Measurements from ENCODE around the gene CACNA1A. TPM values are rescaled to one million over a fixed set of nuclear protein-coding genes. Genes with fewer than 3 reads are reported as not detected.

Gene CACNA1A
- total and polyA plus RNA-seq, 9 donors = 0.58 to 2.8 (median 1.4) TPM

DNA sequence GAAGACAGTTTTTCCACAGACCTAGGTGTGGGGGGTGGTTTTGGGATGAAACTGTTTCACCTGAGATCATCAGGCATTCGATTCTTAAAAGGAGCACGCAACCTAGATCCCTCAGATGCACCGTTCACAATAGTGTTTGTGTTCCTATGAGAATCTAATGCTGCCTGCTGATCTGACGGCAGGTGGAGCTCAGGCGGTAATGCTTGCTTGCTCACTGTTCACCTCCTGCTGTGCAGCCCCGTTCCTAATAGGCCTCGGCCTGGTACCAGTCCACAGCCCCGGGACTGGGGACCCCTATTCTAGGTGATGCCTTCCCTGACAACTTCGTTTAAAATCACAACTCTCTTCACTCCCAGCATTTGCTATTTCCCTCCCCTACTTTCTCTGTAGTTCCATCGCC is 206.4 kb downstream of the CACNA1A start:
- Histone ChIP-seq H3K27ac (ENCODE audit: low read length) (no peak overlapping the region), H3K4me3 (ENCODE audit: low read length) (no peak overlapping the region), H3K36me3 (ENCODE audit: control insufficient read depth, insufficient read depth, low read length) (no peaks in the 10 kb centered on the region), H3K9me3 (replicated peaks; ENCODE audit: control insufficient read depth, low read depth, low read length) (no peaks in the 10 kb centered on the region), H3K4me1 (ENCODE audit: control insufficient read depth, insufficient read depth, low read length) (peaks cover 7% of the 10 kb centered on the region), H3K27me3 (ENCODE audit: control insufficient read depth, insufficient read depth, low read length) (peaks cover 13% of the 10 kb centered on the region)
- WGBS (ENCODE audit: insufficient coverage) = 69% methylated on average over 8 of the region's 10 CpGs
- no peak for DNase-seq

DNA sequence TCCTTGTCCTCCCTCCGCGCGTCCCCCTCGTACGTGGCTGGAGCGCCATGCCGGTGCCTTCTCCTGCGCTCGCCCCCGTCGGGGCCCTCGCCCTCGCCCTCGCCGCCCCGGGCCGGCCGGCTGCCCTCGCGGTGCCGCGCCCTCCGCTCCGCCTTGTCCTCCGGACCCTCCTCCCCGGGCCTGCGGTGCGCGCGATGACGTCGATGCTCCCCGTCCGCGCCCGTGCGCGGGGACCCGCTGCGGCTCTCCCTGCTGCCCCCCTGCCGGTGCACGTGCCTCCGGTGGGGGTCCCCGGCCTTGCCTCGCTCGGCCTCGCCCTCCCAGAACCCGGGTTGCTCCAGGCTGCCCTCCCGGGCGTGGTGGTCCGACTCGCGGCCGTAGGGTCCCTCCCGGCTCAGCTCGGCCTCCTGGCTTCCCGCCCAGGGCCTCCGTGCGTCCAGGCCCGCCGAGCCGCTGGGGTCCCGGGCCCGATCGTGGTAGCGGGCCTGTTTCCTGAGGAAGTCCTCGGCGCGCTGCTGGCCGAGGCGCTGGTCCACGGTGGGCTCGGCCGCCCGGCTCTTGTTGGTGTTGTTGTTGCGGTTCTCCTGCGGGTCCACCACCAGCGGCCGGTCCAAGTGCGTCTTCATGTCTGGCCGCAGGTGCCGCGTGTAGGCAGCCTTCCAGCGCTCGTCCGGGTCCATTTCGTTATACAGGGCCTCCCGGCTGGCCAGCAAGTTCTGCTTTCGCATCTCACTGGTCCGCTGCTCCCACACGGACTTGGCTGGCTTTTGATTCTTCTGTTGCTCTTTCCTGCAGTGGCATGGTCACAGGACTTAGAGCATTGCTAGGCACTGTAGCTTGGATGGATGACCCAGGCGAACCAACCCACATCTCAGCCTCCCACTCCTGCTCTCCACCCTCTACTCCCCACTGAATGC is 207.5 kb downstream of the CACNA1A start:
- Histone ChIP-seq H3K4me1 (ENCODE audit: control insufficient read depth, insufficient read depth, low read length) (peaks cover 7% of the 10 kb centered on the region), H3K9me3 (replicated peaks; ENCODE audit: control insufficient read depth, low read depth, low read length) (no peaks in the 10 kb centered on the region), H3K36me3 (ENCODE audit: control insufficient read depth, insufficient read depth, low read length) (no peaks in the 10 kb centered on the region), H3K27me3 (ENCODE audit: control insufficient read depth, insufficient read depth, low read length) (peaks cover 12% of the 10 kb centered on the region), H3K4me3 (ENCODE audit: low read length) (no peak overlapping the region), H3K27ac (ENCODE audit: low read length) (no peak overlapping the region)
- 24% methylated on average over 90 of the region's 92 CpGs for WGBS (ENCODE audit: insufficient coverage)
- peak; percentile 25 for DNase-seq

DNA sequence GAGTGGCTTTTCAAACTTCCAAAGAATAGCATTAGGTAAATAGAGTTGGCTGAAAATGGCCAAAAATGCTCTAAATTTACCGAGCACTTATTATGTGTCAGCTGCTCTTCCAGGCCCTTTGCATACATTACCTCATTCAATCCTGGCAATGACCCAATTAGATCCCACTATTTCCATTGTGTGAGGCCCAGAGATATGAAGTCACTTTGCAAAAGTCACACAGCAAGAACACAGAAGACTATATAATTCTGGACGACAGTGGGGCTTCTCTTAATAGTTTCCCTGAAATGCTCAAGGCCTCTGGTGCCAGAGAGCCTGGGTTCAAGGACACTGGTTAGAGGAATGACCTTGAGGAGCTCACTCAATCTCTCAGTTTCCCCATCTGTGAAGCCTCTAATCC is 209.3 kb downstream of the CACNA1A start:
- H3K4me1 ChIP-seq (ENCODE audit: control insufficient read depth, insufficient read depth, low read length) = no peaks in the 10 kb centered on the region
- no peak overlapping the region for H3K4me3 ChIP-seq (ENCODE audit: low read length)
- whole genome bisulfite sequencing (ENCODE audit: insufficient coverage) = 20% methylated on average over 1 of the region's 2 CpGs
- peaks cover 12% of the 10 kb centered on the region for H3K27me3 ChIP-seq (ENCODE audit: control insufficient read depth, insufficient read depth, low read length)
- no peak overlapping the region for H3K27ac ChIP-seq (ENCODE audit: low read length)
- no peaks in the 10 kb centered on the region for H3K36me3 ChIP-seq (ENCODE audit: control insufficient read depth, insufficient read depth, low read length)
- no peaks in the 10 kb centered on the region for H3K9me3 ChIP-seq (replicated peaks; ENCODE audit: control insufficient read depth, low read depth, low read length)
- DNase-seq = no peak

DNA sequence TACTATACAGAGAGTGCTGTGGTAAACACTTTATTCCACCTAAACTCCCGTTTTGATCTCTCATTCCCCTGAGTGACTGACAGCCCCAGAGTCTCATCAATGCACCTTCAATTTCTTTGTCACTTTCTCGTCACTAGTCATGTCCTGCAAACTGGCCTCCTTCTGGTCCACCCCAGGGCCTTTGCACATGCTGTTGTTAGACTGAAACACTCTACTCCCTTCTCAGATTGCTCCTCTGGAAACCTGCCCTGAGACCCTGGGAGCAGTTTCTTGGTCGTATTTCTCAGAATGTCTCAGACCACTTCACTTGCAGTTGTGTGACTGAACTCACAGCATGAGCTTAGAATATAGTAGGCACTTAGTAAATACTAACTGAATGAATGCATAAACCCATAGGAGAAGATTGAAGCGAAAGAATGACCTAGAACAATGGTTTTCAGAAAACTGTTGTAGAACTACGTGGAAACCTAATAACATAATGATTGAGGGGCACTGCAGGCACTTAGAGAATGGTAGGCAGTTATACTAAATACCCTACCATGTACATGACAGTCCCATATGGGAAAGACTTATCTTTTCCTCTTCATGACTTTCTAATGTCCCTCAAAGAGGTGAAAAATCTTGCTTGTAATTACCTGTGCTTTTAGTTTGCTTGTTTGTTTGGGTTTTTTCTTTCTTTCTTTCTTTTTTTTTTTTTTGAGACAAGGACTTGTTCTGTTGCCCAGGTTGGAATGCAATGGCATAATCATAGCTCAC is 211.3 kb downstream of the CACNA1A start:
- no peaks in the 10 kb centered on the region for H3K4me1 ChIP-seq (ENCODE audit: control insufficient read depth, insufficient read depth, low read length)
- H3K4me3 ChIP-seq (ENCODE audit: low read length) = no peak overlapping the region
- no peaks in the 10 kb centered on the region for H3K36me3 ChIP-seq (ENCODE audit: control insufficient read depth, insufficient read depth, low read length)
- 77% methylated on average over 2 of the region's 5 CpGs for whole genome bisulfite sequencing (ENCODE audit: insufficient coverage)
- H3K27me3 ChIP-seq (ENCODE audit: control insufficient read depth, insufficient read depth, low read length) = peaks cover 10% of the 10 kb centered on the region
- H3K27ac ChIP-seq (ENCODE audit: low read length) = no peak overlapping the region
- no peak for DNase-seq
- H3K9me3 ChIP-seq (replicated peaks; ENCODE audit: control insufficient read depth, low read depth, low read length) = no peaks in the 10 kb centered on the region

DNA sequence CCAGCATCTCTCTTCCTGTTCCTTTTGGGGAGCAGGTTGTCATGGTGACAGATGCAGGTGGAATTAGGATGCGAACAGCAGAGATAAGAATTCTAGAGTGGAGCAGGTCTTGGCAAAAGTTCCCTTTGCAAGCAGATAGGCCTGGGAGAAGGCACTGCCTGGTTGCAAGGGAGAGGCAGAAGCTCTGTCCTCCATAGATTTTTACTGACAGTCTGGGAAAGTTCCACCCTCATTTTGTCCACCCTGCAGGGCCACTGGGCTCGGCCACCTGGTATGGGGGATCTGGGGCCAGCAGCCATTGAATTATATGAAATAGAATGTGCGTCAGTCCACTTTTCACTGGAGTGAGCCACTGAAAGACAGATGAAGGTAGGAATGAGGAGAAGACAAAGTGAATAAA is 214.4 kb downstream of the CACNA1A start:
- no peak for DNase-seq
- H3K27me3 ChIP-seq (ENCODE audit: control insufficient read depth, insufficient read depth, low read length) = no peaks in the 10 kb centered on the region
- H3K4me1 ChIP-seq (ENCODE audit: control insufficient read depth, insufficient read depth, low read length) = no peaks in the 10 kb centered on the region
- no peaks in the 10 kb centered on the region for H3K36me3 ChIP-seq (ENCODE audit: control insufficient read depth, insufficient read depth, low read length)
- 72% methylated on average over 3 of the region's 3 CpGs for WGBS (ENCODE audit: insufficient coverage)
- no peak overlapping the region for H3K27ac ChIP-seq (ENCODE audit: low read length)
- no peak overlapping the region for H3K4me3 ChIP-seq (ENCODE audit: low read length)
- no peaks in the 10 kb centered on the region for H3K9me3 ChIP-seq (replicated peaks; ENCODE audit: control insufficient read depth, low read depth, low read length)

DNA sequence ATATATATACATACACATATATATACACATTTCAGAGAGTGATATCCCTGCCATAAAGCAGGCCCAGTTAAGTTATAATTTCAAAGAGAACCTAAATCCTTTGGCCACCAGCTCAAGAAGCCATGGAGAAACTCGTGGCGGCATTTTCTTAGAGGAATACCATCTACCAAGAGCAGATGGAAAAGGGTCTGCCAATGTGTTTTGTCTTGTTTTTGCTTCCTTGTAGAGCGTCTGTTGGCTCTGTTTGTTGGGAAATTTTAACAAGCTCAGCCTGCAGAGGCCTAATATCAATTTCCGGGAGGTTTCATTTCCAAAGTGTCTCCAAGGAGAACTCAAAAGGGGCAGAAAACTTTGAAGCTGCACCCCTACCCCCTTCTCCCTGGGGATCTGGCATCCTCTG is 215.5 kb downstream of the CACNA1A start:
- no peak for DNase-seq

DNA sequence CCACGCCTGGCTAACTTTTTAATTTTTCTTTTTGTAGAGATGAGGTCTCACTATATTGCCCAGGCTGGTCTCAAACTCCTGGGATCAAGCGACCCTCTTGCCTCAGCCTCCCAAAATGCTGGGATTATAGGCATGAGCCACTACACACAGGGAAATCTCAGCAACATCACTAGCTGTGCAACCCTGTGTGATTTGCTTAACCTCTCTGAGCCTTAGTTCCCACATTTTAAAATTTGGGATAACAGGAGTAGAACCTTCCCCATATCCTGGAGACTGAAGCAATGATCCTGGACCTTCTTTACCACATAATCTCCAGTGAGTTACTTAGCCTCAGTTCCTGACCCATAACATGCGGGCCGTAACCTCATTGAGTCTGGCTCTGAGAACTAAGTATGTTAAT is 217.0 kb downstream of the CACNA1A start:
- H3K9me3 ChIP-seq (replicated peaks; ENCODE audit: control insufficient read depth, low read depth, low read length) = no peaks in the 10 kb centered on the region
- H3K27me3 ChIP-seq (ENCODE audit: control insufficient read depth, insufficient read depth, low read length) = no peaks in the 10 kb centered on the region
- DNase-seq = no peak
- no peaks in the 10 kb centered on the region for H3K36me3 ChIP-seq (ENCODE audit: control insufficient read depth, insufficient read depth, low read length)
- WGBS (ENCODE audit: insufficient coverage) = 90% methylated on average over 2 of the region's 4 CpGs
- H3K4me3 ChIP-seq (ENCODE audit: low read length) = no peak overlapping the region
- no peaks in the 10 kb centered on the region for H3K4me1 ChIP-seq (ENCODE audit: control insufficient read depth, insufficient read depth, low read length)
- no peak overlapping the region for H3K27ac ChIP-seq (ENCODE audit: low read length)

More for the DNA sequence above, 215.5 kb downstream of the CACNA1A start:
- Histone ChIP-seq H3K4me3 (ENCODE audit: low read length) (no peak overlapping the region), H3K36me3 (ENCODE audit: control insufficient read depth, insufficient read depth, low read length) (no peaks in the 10 kb centered on the region), H3K9me3 (replicated peaks; ENCODE audit: control insufficient read depth, low read depth, low read length) (no peaks in the 10 kb centered on the region), H3K4me1 (ENCODE audit: control insufficient read depth, insufficient read depth, low read length) (no peaks in the 10 kb centered on the region), H3K27me3 (ENCODE audit: control insufficient read depth, insufficient read depth, low read length) (no peaks in the 10 kb centered on the region), H3K27ac (ENCODE audit: low read length) (no peak overlapping the region)
- WGBS (ENCODE audit: insufficient coverage) = 83% methylated on average over 1 of the region's 4 CpGs

DNA sequence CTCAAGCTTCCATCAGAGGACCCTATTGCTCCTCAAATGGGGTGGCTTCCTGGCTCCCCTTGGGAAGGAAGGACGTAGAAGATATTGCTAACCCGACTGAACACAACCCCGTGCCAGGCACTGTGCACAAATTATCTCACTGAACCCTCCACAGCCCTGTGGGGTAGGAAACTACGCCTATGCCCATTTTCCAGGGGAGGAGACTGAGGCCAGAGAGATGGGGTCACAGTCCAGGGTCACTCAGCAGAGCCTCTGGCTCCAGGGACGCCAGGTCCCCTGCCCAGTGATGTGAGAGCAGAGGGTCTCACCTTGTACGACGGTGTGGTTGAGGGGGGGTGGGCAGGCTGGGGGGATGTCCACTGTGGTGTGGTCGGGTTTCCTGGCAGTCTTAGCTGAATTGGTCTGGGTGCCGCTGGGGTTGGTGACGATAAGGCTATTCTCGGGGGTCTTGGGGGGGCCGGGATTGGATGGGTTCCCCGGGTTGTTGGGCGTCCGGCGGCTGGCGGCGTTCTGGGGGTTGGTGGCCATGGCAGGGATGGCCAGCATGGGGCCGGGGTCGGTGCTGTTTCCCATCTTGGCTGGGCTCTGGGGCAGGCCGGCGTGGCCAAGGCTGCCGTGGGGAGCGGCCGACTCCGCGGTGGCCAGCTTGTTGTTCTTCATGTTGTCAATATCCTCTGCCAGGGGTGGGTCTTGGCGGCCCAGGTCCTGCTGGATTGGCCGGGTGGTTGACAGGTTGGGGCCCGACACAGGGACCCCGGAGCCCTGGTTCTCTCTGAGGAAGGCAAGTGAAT is 219.9 kb downstream of the CACNA1A start:
- no peak for DNase-seq
- no peak overlapping the region for H3K27ac ChIP-seq (ENCODE audit: low read length)
- 86% methylated on average over 23 of the region's 31 CpGs for WGBS (ENCODE audit: insufficient coverage)
- H3K4me1 ChIP-seq (ENCODE audit: control insufficient read depth, insufficient read depth, low read length) = no peaks in the 10 kb centered on the region
- peaks cover 5% of the 10 kb centered on the region for H3K27me3 ChIP-seq (ENCODE audit: control insufficient read depth, insufficient read depth, low read length)
- H3K9me3 ChIP-seq (replicated peaks; ENCODE audit: control insufficient read depth, low read depth, low read length) = no peaks in the 10 kb centered on the region
- H3K4me3 ChIP-seq (ENCODE audit: low read length) = no peak overlapping the region
- no peaks in the 10 kb centered on the region for H3K36me3 ChIP-seq (ENCODE audit: control insufficient read depth, insufficient read depth, low read length)

DNA sequence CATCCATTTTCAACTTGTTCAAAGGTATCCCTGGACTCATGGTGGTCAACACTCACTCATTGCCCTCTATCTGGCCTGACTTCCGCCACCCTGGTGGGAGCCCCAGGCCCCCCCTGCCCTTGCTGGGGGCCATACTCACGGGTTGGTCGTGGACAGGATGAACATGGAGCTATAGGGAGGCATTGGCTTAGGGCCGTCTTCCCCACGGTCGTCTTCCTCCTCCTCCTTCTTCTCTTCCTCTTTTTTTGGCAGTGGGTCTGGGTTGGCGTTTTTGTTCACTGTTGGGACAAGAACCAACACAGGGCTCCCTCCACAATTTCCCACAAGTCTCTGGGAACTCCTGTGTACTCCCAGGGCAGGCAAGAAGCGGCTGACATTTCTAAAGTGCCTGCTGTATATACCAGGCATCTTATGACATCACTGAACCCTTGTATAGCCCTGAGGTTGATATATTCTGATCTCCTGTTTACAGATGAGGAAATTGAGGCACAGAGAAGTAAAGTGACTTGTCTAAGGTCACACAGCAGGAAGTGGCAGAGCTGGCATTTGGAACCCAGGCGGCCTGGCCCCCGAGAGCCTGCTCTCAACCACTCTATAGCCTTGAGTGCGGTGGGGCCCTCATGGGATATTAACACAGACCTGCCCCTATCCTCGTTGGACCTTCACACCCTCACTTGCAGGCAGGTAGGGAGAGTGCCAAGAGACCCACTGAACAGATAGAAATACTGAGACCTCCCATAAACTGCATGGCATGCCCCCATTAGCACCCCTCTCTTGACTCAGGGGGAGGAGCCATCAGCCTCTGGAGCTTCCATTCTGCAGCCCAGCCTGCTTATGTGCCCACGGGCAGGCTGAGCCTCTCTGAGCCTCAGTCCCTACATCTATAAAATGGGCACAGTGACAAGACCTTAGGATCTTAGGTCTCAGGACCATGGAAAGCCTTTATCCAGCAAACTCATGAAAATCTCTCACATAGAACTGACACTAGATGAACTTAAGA is 221.1 kb downstream of the CACNA1A start:
- H3K4me1 ChIP-seq (ENCODE audit: control insufficient read depth, insufficient read depth, low read length) = no peaks in the 10 kb centered on the region
- H3K27ac ChIP-seq (ENCODE audit: low read length) = no peak overlapping the region
- H3K36me3 ChIP-seq (ENCODE audit: control insufficient read depth, insufficient read depth, low read length) = no peaks in the 10 kb centered on the region
- H3K4me3 ChIP-seq (ENCODE audit: low read length) = no peak overlapping the region
- 85% methylated on average over 4 of the region's 13 CpGs for WGBS (ENCODE audit: insufficient coverage)
- peaks cover 5% of the 10 kb centered on the region for H3K27me3 ChIP-seq (ENCODE audit: control insufficient read depth, insufficient read depth, low read length)
- no peaks in the 10 kb centered on the region for H3K9me3 ChIP-seq (replicated peaks; ENCODE audit: control insufficient read depth, low read depth, low read length)
- no peak for DNase-seq

Measured in muscle of leg (tissue), 11 donors.